ENCODE results near the gene SYNE3.
A peak's percentile ranks its signal among the peaks of the same experiment; 100 is the strongest.

SYNE3 gene

DNA sequence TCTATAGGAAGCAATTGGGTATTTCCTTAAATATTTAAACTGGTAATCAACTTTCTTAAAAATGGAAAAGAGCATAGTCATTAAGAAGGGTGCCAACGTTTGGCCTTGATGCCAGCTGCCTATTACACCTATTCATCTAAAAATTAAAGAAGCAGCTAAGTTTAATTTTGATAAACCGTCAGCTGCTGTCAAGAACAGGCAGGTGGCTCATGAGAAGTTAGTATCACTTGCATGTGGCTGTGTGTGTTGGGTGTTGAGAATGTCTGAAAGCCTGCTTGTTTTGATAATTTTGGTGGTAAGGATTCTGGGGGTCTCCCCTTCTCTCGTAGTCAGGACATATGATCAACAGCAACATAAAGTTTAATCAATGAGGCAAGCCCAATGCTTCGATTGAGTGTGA, 24.9 kb upstream of the SYNE3 start:
- no peak for DNase-seq (ENCODE audit: low read depth in 2 of 2)

GRCh38 chr14:95540236-95540855, 23.9 kb upstream of the SYNE3 start:
- DNase-seq (ENCODE audit: low read depth in 2 of 2) = no peak

DNA sequence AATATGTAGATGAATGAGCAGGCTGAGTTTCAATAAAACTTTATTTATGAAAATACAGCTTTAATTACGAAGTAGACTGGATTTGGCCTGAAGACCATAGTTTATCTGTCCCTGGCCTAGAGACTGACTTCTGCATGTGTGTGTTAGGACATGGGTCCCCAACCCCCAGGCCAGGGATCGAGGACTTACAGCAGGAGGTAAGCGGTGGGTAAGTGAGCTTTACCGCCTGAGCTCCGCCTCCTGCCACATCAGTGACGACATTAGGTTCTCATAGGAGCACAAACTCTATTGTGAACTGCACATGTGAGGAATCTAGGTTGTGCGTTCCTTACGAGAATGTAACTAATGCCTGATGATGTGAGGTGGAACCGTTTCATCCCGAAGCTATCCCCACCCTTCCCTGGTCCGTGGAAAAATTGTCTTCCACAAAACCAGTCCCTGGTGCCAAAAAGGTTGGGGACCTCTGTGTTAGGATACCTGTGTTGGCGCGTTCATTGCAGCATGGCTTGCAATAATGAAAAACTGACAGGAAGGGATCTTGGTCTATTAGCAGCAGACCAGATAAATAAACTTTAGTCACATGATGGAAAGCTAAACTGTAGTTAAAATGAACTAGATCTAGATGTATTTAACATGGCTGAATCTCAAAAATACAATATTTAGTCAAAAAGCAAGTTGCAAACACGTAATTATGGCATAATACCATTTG, 22.5 kb upstream of the SYNE3 start:
- DNase-seq (ENCODE audit: low read depth in 2 of 2) = no peak

DNA sequence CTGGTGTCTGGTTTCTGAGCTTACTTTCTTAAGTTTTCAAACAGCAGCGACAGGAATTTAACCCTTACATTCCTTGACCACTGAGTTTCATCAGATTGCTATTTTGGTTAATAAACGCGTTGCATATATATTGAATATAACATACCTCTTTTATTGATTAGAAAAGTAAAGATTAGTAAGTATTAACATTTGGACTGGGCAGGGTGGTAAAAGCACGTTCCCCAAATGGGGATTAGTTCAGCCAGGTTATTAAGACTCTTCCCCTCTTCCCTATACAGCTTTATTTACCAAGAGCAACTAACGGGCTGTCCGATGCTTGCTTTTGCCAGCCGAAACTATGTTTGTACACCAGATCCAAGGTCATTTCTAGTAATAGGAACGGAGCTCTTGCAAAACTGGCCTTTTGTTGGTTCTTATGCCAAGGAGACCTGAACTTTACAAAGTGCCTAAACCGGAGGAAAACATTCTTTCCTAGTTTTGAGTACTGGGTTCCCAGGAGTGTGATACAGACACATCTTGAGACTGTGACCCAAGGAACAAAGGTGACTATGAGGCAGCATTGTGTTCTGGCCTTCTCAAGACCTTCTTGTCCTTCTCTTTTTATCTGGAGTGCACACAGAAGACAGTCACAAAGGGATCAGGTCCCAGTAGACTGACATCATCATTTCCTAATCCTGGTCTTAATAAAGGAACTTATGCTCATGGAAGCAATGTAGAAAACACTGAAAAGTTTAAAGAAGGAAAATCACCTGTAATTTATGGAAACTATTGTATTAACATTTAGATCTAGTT, 21.0 kb upstream of the SYNE3 start:
- no peak for DNase-seq (ENCODE audit: low read depth in 2 of 2)

- DNase-seq (ENCODE audit: low read depth in 2 of 2) = no peak
These were observed 20.2 kb upstream of the SYNE3 start for GRCh38 chr14:95536671-95537070.

DNA sequence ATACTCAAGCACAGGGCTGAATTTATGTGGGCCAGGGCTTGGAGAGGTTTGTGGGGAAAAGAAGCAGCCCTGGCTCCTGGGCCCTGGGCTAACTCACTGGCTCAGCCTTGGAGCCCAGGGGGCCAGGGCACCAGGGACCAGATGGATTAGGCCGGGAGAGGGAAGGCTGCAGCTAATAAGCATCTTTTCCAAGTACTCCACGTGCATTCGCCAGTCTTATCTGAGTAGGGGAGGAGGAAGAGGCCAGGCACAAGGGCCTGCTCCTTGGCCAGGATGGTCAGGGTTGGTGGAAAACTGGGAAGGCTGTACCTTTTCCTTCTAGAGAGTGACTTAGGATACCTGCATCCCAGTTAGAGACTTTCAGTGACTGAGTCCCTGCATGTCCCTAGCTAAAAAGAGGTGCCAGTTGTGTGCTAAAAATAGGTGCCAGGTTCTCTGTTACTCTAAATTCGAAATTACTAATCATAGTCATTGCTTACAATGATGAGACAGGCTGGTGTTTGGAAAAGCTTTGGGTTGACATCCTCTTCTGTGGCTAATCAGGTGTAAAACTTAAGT, 19.7 kb upstream of the SYNE3 start:
- no peak for DNase-seq (ENCODE audit: low read depth in 2 of 2)

GRCh38 chr14:95535226-95536021, 19.0 kb upstream of the SYNE3 start:
- no peak for DNase-seq (ENCODE audit: low read depth in 2 of 2)

DNA sequence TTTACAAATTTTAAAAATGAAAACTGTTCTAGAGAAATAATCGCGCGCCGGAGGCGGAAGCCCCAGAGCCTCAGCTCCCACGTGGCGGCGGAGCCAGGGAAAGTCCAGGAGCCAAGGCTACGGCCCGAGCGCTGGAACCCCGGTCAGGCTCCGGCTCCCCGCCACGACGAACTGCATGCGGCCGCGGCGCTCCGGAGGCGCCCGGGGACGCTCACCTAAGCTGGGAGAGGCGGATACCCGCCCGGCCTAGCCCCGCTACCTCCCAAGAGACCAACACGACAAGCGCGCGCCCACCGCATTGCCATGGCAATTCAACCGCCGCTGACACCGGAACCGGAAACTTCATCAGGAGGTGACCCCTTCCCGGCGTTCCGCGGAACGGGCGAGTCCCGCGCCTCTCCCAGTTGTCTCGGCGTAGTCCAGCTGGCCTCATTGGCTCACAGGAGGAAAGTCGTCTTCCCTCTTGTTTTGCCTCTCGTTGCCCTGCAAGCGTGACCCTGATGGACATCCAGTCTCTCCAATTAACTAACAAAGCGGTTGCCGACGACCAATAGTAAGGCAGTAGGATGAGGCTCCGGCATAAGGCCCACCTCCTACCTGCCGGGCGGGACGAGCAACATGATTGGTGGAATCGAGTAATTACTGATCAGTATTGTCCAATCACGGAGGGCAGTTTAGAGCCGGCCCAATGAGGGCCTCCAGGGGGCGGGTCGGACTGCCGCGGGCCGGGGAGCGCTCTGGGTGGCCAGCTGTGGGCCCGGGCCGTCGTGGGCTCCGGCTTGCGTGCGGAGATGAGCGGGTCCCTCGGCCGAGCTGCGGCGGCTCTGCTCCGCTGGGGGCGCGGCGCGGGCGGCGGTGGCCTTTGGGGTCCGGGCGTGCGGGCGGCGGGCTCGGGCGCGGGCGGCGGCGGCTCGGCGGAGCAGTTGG, 18.1 kb upstream of the SYNE3 start, which contains the start of gene GLRX5:
GLRX5 (plus strand) TSS at position 752 of the 927 bp plus-strand sequence; CDS start at position 792, 40 bp downstream.
- peak; percentile 96 for DNase-seq (ENCODE audit: low read depth in 2 of 2)

- no peak for DNase-seq (ENCODE audit: low read depth in 2 of 2)
These were observed 17.4 kb upstream of the SYNE3 start for GRCh38 chr14:95533822-95534221.

DNA sequence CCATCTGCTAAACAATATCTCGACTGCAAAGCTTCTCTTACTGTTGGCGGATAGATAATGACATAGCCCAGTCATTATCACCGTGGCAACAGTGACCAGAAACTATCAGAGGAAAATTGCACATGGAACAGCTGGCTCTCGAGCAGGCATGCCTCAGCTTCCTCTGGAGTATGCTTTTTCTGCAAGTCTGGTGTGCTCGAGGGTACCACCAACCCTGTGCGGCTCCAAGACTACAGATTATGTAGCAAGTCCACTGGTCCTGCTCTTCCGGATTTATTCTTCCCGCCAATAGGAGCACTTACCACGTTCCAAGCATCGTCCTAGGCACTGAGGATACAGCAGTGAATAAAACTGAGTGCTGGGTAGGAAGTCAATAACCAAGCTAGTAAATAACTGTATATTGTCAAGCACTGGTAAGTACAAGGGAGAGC, 17.0 kb upstream of the SYNE3 start:
- no peak for DNase-seq (ENCODE audit: low read depth in 2 of 2)

GRCh38 chr14:95531969-95532368, 15.5 kb upstream of the SYNE3 start:
- DNase-seq (ENCODE audit: low read depth in 2 of 2) = no peak

GRCh38 chr14:95531473-95531872, 15.0 kb upstream of the SYNE3 start:
- no peak for DNase-seq (ENCODE audit: low read depth in 2 of 2)

GRCh38 chr14:95530473-95531276, 14.2 kb upstream of the SYNE3 start:
- DNase-seq (ENCODE audit: low read depth in 2 of 2) = no peak

DNA sequence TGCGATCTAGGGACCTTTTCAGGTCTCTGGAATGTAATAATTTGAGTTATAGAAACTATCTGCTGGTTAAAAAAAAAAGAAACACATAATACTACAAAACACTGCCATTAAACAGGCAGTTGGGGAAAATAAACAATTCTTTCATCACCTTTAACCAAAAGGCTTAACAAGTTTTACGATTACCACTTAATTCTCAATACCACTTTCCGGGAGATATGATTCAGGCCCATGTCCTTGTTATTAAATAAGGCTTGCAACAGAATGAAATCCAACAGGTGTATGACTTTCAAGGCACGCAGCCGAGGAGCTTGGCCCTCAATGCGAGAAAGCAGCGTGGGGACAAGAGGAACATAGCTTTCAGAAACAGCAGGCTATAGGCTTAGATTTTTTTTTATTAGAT, 12.8 kb upstream of the SYNE3 start:
- no peak for DNase-seq (ENCODE audit: low read depth in 2 of 2)

DNA sequence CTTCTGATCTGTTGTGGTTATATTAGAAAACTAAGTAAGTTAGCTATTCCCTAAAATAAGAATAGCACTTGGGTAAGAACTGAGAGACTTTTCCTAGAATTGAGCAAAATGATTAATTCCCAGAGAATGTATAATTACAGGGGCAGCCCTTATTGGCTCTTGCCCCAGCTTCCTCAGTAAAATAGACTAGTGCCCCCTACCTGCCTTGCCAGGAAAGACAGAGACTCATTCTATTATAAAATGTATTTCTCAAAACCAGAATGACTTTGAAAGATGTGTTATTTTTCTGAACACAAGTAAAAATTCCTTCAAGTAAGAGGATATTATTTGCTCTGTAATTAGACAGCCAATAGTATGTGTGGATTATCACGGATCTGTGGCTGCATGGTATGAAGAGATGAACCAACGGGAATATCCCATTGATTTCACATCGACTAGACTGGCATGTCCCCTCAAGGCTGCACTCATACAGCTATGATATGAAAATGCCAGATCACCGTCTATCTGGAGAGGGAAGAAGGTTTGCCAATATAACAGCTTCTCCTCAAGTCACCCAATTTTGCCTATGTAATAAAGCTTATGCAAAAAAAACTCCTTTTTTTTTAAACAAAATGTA, 11.0 kb upstream of the SYNE3 start:
- no peak for DNase-seq (ENCODE audit: low read depth in 2 of 2)

DNA sequence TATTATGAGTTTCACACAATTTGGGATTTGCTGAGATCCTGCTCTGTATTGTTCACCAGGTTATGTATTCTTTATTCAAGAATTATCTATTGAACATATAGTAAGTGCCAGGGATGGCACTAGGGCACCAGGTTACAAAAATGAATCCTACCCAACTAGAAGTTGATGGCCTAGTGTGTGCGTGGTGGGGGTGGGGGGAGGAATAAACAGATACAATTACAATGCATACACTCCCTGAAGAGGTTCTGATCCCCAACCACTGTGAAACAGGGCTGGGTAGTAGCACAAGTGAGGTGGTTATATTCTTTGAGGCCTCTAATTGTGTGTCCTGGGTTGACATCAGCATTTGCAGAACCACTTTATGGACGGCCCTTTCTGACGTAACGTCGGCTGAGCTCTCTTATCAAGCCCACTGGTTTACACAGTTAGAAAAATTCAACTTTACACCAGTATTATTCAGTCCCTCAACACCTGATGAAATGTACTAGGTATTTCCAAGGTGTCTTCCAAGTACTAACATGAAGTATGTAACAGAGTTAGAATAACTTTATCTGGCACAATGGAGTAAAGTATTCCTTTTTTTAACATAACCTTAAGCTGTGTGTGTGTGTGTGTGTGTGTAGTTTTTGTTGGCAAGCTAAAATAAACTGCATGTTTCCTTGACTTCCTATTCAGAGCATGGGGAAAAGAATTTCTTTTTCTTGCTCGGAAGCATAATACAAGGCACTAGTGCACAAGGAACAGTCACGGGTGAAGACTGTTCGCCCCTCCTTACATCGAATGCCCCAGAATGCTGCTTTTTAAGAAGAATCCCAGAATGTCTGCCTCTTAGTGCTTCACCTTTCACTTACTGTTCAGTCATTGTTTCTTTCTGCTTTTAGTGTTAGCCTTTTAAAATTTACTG, 10.3 kb upstream of the SYNE3 start:
- no peak for DNase-seq (ENCODE audit: low read depth in 2 of 2)

GRCh38 chr14:95525999-95526398, 9.5 kb upstream of the SYNE3 start:
- no peak for DNase-seq (ENCODE audit: low read depth in 2 of 2)

Measured in stimulated activated CD8-positive, alpha-beta memory T cell treated with anti-CD3 and anti-CD28 coated beads, Interleukin-15, amount 100 ng/mL, for 48 hours (primary cell).